ENCODE measurements around the gene ACOT8.

Gene ACOT8

GRCh38 chr20:45822857-45823256 lies 34.3 kb downstream of the ACOT8 start (continued):
- TF ChIP-seq, protein P1, sequence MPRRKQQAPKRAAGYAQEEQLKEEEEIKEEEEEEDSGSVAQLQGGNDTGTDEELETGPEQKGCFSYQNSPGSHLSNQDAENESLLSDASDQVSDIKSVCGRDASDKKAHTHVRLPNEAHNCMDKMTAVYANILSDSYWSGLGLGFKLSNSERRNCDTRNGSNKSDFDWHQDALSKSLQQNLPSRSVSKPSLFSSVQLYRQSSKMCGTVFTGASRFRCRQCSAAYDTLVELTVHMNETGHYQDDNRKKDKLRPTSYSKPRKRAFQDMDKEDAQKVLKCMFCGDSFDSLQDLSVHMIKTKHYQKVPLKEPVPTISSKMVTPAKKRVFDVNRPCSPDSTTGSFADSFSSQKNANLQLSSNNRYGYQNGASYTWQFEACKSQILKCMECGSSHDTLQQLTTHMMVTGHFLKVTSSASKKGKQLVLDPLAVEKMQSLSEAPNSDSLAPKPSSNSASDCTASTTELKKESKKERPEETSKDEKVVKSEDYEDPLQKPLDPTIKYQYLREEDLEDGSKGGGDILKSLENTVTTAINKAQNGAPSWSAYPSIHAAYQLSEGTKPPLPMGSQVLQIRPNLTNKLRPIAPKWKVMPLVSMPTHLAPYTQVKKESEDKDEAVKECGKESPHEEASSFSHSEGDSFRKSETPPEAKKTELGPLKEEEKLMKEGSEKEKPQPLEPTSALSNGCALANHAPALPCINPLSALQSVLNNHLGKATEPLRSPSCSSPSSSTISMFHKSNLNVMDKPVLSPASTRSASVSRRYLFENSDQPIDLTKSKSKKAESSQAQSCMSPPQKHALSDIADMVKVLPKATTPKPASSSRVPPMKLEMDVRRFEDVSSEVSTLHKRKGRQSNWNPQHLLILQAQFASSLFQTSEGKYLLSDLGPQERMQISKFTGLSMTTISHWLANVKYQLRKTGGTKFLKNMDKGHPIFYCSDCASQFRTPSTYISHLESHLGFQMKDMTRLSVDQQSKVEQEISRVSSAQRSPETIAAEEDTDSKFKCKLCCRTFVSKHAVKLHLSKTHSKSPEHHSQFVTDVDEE (CRISPR knock-in tag; IDR thresholded peaks at IDR 0.05): no peak
- TF ChIP-seq SNAI2 (CRISPR knock-in tag; IDR thresholded peaks at IDR 0.05) (no peak), ZC3H10 (CRISPR knock-in tag; IDR thresholded peaks at IDR 0.05) (no peak), ZFP30 (CRISPR knock-in tag; IDR thresholded peaks at IDR 0.05) (no peak)
- TF ChIP-seq, protein P2, sequence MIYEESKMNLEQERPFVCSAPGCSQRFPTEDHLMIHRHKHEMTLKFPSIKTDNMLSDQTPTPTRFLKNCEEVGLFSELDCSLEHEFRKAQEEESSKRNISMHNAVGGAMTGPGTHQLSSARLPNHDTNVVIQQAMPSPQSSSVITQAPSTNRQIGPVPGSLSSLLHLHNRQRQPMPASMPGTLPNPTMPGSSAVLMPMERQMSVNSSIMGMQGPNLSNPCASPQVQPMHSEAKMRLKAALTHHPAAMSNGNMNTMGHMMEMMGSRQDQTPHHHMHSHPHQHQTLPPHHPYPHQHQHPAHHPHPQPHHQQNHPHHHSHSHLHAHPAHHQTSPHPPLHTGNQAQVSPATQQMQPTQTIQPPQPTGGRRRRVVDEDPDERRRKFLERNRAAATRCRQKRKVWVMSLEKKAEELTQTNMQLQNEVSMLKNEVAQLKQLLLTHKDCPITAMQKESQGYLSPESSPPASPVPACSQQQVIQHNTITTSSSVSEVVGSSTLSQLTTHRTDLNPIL (CRISPR knock-in tag; IDR thresholded peaks at IDR 0.05; ENCODE audit: low read depth): no peak

DNA sequence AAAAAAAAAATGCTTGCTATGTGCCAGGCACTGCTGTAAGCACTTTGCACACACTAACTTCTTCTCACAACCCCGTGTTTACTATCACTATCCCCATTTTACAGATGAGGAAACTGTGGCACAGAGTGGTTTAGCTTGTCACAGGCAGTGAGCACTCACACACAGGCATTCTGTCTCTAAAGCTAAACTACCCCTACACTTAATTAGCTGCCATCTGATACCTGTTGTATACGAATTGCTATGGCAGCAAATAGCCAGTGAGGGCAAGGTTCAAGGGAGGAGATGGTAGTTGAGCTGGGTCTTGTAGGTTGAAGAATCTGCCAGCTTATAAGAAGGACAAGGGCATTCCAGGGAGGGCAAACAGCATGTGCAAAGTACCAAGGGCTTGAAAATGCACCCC lies 35.2 kb downstream of the ACOT8 start:
- TF ChIP-seq, protein P3, sequence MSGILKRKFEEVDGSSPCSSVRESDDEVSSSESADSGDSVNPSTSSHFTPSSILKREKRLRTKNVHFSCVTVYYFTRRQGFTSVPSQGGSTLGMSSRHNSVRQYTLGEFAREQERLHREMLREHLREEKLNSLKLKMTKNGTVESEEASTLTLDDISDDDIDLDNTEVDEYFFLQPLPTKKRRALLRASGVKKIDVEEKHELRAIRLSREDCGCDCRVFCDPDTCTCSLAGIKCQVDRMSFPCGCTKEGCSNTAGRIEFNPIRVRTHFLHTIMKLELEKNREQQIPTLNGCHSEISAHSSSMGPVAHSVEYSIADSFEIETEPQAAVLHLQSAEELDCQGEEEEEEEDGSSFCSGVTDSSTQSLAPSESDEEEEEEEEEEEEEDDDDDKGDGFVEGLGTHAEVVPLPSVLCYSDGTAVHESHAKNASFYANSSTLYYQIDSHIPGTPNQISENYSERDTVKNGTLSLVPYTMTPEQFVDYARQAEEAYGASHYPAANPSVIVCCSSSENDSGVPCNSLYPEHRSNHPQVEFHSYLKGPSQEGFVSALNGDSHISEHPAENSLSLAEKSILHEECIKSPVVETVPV (CRISPR knock-in tag; IDR thresholded peaks at IDR 0.05): no peak
- TF ChIP-seq SNAI2 (CRISPR knock-in tag; IDR thresholded peaks at IDR 0.05) (no peak), POU6F1 (CRISPR knock-in tag; IDR thresholded peaks at IDR 0.05; ENCODE audit: borderline replicate concordance, low read depth) (no peak), ZC3H10 (CRISPR knock-in tag; IDR thresholded peaks at IDR 0.05) (no peak), ZFP30 (CRISPR knock-in tag; IDR thresholded peaks at IDR 0.05) (no peak), TCF4 (CRISPR knock-in tag; IDR thresholded peaks at IDR 0.05; ENCODE audit: borderline replicate concordance) (no peak), ESRRG (CRISPR knock-in tag; IDR thresholded peaks at IDR 0.05) (no peak), ARNTL (CRISPR knock-in tag; IDR thresholded peaks at IDR 0.05; ENCODE audit: borderline replicate concordance, low read depth) (no peak), ZFP3 (CRISPR knock-in tag; IDR thresholded peaks at IDR 0.05) (no peak), TOX (CRISPR knock-in tag; IDR thresholded peaks at IDR 0.05; ENCODE audit: borderline replicate concordance) (no peak), ISL1 (CRISPR knock-in tag; IDR thresholded peaks at IDR 0.05) (no peak), OSR1 (CRISPR knock-in tag; IDR thresholded peaks at IDR 0.05) (no peak), BACH2 (CRISPR knock-in tag; IDR thresholded peaks at IDR 0.05; ENCODE audit: borderline replicate concordance) (no peak), RARB (CRISPR knock-in tag; IDR thresholded peaks at IDR 0.05) (no peak), GLIS3 (CRISPR knock-in tag; IDR thresholded peaks at IDR 0.05) (no peak)
- TF ChIP-seq, protein P4, sequence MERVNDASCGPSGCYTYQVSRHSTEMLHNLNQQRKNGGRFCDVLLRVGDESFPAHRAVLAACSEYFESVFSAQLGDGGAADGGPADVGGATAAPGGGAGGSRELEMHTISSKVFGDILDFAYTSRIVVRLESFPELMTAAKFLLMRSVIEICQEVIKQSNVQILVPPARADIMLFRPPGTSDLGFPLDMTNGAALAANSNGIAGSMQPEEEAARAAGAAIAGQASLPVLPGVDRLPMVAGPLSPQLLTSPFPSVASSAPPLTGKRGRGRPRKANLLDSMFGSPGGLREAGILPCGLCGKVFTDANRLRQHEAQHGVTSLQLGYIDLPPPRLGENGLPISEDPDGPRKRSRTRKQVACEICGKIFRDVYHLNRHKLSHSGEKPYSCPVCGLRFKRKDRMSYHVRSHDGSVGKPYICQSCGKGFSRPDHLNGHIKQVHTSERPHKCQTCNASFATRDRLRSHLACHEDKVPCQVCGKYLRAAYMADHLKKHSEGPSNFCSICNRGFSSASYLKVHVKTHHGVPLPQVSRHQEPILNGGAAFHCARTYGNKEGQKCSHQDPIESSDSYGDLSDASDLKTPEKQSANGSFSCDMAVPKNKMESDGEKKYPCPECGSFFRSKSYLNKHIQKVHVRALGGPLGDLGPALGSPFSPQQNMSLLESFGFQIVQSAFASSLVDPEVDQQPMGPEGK (CRISPR knock-in tag; IDR thresholded peaks at IDR 0.05; ENCODE audit: borderline replicate concordance): no peak
- TF ChIP-seq, protein P2 (CRISPR knock-in tag; IDR thresholded peaks at IDR 0.05; ENCODE audit: low read depth): no peak
- no peak for ATAC-seq

- no peak for TF ChIP-seq ZNF8 (CRISPR knock-in tag; IDR thresholded peaks at IDR 0.05)
- TF ChIP-seq GLIS3 (CRISPR knock-in tag; IDR thresholded peaks at IDR 0.05): no peak
- no peak for TF ChIP-seq BACH2 (CRISPR knock-in tag; IDR thresholded peaks at IDR 0.05; ENCODE audit: borderline replicate concordance)
- TF ChIP-seq, protein P3 (CRISPR knock-in tag; IDR thresholded peaks at IDR 0.05): no peak
- no peak for TF ChIP-seq CSDC2 (CRISPR knock-in tag; IDR thresholded peaks at IDR 0.05)
- no peak for TF ChIP-seq PPARA (CRISPR knock-in tag; IDR thresholded peaks at IDR 0.05; ENCODE audit: borderline replicate concordance)
- TF ChIP-seq ZFP30 (CRISPR knock-in tag; IDR thresholded peaks at IDR 0.05): no peak
- TF ChIP-seq SNAI2 (CRISPR knock-in tag; IDR thresholded peaks at IDR 0.05): no peak
- no peak for ATAC-seq
Observed at GRCh38 chr20:45819466-45819865, 37.7 kb downstream of the ACOT8 start.

Data from SK-N-SH treated with all-trans-retinoic acid at 6 μM for 48 hours (cell line).